Esophagus squamous epithelium (tissue), 4 donors: ENCODE results near the gene VPS18.

ENCODE experiments used
- CTCF ChIP-seq, 6 experiments: fragments of 450-650 bp in 4 of 6; fragments of 200-600 bp in 2 of 6; sonication (generic) in 2 of 6; IDR thresholded peaks; one replicate each; pipeline ENCODE4 v1.5.1; 2016 to 2019; ENCODE audit warnings: antibody characterized with exemption in 6 of 6, mild to moderate bottlenecking in 4 of 6, moderate library complexity in 4 of 6
- POLR2A ChIP-seq, 4 donors: fragments of 450-650 bp; IDR thresholded peaks; one replicate each; pipeline ENCODE4 v1.6.1; 2017; ENCODE audit warnings: antibody characterized with exemption in 4 of 4, mild to moderate bottlenecking in 4 of 4, moderate library complexity in 3 of 4

- TF ChIP-seq POLR2A (IDR thresholded peaks at IDR 0.05) (no peak), CTCF (IDR thresholded peaks at IDR 0.05) (no peak)
Measured at GRCh38 chr15:40914486-40914885, 20.2 kb downstream of the VPS18 start.
